HEK293T (cell line): ENCODE measurements around the gene FGD5.

Source experiments
- ELF4 ChIP-seq: fragments of 450-650 bp; IDR thresholded peaks from 2 replicates; pipeline ENCODE4 v1.6.1; 2017; ENCODE audit warnings: antibody characterized with exemption
- FOXA1 ChIP-seq: fragments of 450-650 bp; IDR thresholded peaks from 2 replicates; pipeline ENCODE4 v1.6.1; 2016; ENCODE audit warnings: mild to moderate bottlenecking
- FOXK2 ChIP-seq: fragments of 450-650 bp; IDR thresholded peaks from 2 replicates; pipeline ENCODE4 v1.6.1; 2016; ENCODE audit warnings: mild to moderate bottlenecking
- FOXM1 ChIP-seq: fragments of 450-650 bp; IDR thresholded peaks from 2 replicates; pipeline ENCODE4 v1.6.1; 2017; ENCODE audit warnings: mild to moderate bottlenecking, borderline replicate concordance
- SP1 ChIP-seq: fragments of 450-650 bp; IDR thresholded peaks from 2 replicates; pipeline ENCODE4 v1.6.1; 2017
- TARDBP ChIP-seq: fragments of 450-650 bp; IDR thresholded peaks from 2 replicates; pipeline ENCODE4 v1.6.1; 2016
- ZNF384 ChIP-seq: fragments of 450-650 bp; IDR thresholded peaks from 2 replicates; pipeline ENCODE4 v1.6.1; 2016

- TF ChIP-seq FOXK2, result no peak
- TF ChIP-seq ELF4, result no peak
- TF ChIP-seq FOXM1, result no peak
- TF ChIP-seq ZNF384, result no peak
- no peak for TF ChIP-seq FOXA1
- no peak for TF ChIP-seq SP1
- no peak for TF ChIP-seq TARDBP
Observed at GRCh38 chr3:14811684-14812083, 7.1 kb upstream of the FGD5 start.
